Stimulated activated CD4-positive, alpha-beta T cell treated with anti-CD3 and anti-CD28 coated beads, TNF-alpha, amount 100 ng/mL, for 24 hours (primary cell): ENCODE results near the gene MPST.

ENCODE experiments used
- DNase-seq, 3 experiments: peaks; one replicate each; pipeline ENCODE4 v3.0.0-alpha.2; 2020; ENCODE audit warnings: low read depth in 3 of 3

The MPST gene

DNA sequence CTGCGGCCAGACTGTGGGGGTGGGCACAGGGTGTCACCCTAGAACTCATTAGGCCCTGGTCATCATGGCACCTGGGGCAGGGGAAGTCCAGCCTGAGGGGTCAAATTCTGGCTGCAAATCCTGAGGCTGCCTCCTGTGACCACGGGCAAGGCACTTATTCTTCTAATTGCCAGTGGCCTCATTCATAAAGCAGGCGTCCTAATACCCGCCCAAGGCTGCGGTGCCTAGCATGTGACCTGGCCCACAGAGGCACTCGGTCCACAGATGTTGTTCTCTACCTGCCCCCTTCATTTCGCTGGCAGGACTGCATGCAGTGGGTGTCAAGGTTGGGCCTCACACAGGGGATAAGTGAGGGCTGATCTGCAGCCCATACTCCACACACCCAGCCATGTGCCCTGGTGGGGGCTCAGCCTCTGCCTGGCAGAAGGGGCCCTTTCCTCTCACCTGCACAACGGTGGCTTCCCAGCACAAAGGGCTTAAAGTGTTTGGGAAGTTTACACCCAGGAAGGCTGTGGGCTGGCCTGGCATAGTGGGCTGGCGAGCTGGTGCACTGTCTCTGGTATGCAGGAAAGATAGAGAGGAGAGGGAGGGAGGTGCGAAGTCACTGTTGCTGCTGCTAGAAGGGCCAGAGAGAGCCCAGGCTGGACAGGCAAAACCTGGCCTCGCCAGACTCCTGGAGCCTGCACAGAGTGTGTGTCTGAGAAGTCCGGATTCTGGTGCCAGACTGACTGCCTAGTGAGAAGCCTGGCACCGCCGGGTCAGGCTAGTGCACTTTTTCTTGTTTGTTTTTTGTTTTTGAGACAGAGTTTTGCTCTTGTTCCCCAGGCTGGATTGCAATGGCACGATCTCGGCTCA is 3.2 kb downstream of the MPST start:
- DNase-seq, result no peak

DNA sequence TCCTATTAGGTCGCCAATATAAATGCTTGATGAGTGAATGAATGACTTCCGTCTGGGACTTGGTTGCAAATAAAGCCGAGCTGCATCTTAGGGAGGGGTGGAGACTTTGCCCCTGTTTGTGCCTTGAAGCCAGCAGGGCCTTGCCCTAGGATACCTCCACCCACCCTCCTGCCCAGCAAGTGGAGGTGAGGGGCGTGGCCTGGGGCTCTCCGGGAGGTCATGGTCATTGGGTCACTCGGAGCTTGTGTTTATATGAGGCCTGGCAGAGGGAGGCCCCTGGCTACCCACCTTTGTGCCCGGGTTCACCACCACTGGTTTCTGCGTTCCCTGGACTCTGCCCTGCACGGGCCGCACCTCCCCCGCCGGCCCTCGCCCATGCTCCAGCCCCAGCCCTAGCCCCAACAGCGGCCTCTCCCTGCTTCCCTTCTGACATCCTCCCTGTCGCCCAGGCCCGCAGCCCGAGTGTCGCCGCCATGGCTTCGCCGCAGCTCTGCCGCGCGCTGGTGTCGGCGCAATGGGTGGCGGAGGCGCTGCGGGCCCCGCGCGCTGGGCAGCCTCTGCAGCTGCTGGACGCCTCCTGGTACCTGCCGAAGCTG is 4.3 kb downstream of the MPST start:
- no peak for DNase-seq

DNA sequence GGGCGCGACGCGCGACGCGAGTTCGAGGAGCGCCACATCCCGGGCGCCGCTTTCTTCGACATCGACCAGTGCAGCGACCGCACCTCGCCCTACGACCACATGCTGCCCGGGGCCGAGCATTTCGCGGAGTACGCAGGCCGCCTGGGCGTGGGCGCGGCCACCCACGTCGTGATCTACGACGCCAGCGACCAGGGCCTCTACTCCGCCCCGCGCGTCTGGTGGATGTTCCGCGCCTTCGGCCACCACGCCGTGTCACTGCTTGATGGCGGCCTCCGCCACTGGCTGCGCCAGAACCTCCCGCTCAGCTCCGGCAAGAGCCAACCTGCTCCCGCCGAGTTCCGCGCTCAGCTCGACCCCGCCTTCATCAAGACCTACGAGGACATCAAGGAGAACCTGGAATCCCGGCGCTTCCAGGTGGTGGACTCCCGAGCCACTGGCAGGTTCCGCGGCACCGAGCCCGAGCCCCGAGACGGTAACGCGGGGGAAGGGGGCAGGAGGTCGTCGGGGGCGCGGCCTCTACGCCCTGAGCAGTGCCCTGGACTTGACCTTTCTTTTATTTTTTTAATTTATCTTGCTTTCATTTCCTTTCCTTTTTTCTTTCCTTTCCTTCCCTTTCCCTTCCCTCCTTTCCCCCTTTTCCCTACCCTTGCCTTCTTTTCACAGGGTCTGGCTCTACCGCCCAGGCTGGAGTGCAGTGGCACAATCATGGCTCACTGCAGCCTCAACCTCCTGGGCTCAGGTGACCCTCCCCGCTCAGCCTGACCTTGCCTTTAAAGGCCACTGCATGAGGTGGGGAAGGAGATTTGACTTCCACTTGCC is 5.0 kb downstream of the MPST start:
- no peak for DNase-seq

DNA sequence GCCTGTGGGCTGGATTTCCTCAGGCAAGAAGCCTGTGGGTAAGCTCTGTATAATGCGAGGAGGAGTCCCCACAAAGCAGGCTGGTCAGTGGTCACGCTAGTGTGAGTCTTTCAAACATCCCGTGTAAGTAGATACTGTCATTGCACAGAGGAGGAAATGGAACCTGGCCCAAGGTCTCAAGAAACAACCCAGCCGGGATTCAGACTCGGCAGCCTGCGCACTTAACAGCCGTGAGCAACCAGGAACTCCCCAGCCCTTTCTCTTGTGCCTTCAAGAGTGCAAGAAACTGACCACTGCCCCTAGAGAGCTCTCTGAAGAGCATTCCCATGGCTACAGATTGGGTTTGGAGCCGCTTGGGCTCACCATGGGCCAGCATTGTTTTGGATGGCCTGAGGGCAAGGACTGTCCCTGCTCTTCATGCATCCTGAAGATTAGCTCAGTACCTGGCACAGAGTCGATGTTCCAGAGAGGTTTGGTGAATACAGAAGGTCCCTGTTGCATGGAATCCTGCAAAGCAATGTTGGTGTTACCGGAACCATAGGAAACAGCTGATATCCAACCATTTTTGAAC is 6.0 kb downstream of the MPST start:
- no peak for DNase-seq

DNA sequence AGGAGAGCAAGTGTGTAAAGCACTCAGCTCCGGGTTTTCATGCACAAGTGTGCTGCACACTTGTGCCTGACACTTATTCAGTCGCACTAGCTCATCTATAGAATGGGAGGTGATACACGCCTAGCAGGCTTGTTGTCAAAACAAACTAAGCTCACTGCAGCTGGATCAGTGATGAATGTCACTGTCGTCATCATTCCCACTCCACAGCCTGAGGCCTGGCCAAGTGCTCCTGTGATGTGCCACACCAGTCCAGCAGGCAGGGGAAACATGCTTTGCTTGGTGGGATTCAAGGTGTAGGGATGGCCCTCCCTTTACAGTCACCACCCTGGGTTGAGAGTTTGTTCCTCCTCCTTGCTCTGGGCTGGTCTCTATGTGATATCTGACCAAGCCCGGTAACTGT is 6.8 kb downstream of the MPST start:
- DNase-seq, result no peak

DNA sequence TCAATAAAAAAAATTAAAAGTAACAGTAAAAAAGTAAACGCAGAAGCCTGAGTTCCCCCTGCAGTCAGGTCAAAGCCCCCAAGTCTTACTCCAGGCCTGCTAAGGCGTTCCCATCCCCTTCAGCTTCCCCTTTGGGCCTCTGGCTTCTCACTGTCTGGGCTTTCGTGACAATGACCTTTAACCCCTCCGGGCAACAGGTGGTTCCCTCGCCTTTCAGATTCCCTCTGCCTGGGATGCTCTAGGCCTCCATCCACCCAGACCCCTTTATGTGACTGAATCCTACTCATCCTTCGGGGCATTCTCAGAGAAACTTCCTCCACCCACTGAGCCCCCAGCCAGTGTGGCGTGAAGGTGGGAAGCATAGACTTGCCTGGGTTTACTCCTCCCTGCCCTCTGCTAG is 8.0 kb downstream of the MPST start:
- no peak for DNase-seq

- no peak for DNase-seq
Measured at GRCh38 chr22:37028692-37029674, 9.4 kb downstream of the MPST start.

GRCh38 chr22:37030560-37031281 is 11.2 kb downstream of the MPST start:
- no peak for DNase-seq

DNA sequence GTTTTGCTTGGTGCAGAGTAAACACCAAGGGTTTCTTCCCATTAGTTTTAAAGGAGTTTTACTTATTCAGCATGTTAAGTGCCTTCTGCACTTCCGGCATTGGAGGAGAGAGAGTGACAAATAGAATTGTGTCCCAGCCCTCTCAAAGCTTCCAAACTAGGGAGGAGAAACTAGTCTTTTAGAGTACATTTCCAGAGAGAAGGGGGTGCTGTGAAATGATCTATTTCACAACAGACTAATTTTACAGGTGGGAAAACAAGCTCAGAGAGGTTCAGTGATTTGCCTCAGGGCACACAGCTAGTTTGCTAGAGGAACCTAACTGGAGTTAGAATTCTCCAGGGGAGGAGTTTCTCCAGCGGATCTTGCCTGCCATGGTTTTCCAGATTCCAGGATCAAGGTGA is 12.6 kb downstream of the MPST start:
- no peak for DNase-seq

DNA sequence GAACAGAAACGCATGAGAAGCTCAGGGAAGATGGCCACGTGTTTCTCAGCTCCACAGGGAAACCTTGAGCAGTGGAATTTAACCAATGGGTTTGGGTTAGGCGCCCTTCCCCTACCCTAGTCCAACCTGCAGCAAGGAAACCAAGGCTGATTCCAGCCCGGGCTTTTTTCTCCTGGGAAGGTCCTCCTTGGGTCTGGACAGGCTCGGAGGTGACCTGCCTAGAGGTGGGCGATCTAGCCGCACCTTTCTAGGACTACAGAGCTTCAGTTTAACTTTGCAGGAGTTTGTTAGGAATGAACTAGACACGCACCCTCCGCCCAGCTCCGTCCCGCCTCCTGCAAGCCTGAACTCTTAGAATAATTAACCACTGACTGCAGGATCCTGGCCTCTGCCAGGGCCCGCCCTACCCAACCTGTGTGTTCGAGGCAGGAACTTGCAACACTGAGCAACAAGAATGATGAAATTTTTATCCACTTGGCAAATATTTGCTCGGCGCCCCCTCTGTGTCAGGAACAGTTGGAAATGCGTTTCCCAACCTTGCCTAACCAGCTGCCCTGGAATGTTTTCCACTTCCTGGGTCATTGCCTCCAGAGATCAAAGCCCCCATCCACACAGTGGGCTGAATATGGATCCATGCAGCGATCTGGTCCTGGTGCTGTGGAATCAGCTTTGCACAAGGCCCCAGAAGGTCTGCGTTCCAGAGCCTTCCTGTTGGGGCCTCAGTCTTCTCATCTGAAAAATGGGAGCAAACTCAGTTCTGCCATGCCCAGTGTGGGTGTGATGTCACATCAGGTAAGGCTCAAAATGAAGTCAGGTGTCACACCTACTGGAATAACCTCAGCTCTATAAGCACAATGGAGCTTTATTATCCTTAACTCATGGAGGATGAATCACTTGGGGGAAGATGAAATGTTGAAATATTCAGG is 13.3 kb downstream of the MPST start:
- no peak for DNase-seq

GRCh38 chr22:37033605-37034430 is 14.3 kb downstream of the MPST start:
- DNase-seq, result no peak

DNA sequence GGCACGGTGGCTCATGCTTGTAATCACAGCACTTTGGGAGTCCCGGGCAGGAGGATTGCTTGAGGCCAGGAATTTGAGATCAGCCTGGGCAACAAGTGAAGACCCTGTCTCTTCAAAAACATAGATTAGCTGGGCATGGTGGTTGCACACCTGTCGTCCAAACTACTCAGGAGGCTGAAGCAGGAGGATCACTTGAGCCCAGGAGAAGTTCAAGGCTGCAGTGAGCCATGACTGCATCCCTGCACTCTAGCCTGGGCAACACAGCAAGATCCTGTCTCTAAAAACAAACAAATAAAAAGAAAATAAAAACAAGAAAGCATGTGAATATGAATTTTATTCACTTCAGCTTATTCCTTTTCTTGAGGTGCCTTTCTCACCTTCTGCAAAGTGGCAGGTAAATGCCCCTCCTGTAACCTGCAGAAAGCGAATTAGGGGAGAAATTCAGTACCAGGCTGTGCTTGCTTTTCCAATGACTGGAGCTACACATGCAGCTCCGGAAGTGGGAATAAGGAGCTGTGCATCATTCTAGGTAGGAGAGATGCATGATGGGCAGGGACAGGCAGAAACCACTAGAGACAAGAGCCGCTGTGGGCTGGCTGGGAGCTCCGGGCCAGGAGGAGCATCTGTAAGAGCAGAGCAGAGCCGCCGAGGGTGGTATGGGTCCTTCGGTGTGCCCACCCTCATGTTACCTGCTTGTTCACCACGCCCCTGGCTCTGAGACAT is 17.3 kb downstream of the MPST start:
- DNase-seq, result no peak

DNA sequence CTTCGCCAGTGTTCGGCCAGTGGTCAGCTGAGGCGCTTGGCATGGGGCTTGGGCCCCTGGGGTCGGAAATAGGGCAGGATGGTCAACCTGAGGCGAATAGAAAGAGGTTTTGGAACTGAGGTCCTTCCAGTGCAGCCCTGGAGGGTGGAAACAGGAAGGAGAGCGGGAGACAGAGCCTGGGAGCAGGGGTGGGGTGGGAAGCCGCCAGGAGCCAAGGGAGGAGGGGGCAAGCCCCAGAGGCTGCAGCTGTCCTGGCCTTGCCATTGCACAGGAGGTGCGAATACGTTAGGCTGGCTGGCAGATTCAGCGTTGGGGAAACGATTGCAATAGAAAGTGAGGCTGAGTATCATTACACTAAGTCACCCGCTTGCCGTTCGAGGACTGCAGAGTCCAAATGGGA is 18.1 kb downstream of the MPST start:
- no peak for DNase-seq

- no peak for DNase-seq
Measured at GRCh38 chr22:37039466-37039865, 19.9 kb downstream of the MPST start.

- no peak for DNase-seq
Measured at GRCh38 chr22:37043209-37043827, 23.8 kb downstream of the MPST start.

DNA sequence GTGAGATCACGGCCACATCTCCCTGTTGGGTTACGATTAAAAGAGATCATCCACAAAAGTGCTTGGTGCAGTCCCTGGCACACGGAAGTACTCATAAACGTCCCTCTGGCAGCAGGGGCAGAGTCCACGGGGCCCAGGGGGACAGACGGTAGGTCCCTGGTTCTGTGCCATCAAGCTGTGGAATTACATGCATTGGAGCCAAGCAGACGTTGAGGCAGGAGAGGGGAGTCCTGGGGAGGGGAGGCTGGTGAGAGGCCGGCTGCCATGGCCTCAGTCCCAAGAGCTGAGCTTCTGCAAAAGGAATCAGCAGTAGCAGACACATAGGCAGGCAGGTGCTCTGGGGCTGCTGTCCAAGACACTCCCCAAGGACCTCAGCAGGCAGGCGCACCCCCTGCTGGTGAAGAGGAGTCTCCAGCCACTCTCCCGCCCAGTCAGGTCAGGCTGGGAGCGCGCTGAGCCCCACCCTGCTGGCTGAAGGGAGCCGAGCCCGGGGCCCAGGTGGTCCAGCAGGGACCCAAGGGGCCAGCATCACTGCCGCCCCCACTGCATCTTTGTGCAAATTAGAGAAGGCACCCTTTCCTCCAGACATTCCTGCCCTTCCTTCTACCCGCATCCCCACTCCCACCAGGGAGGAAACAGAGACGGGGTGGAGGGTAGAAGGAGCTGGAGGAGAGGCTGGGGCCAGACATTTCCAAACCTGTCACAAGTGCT is 24.4 kb downstream of the MPST start:
- peak in 1 of 3 experiments; percentile 50 for DNase-seq
